ENCODE results near the gene LTF. TPM values are rescaled to one million over a fixed set of nuclear protein-coding genes. Genes with fewer than 3 reads are reported as not detected.
A peak's percentile ranks its signal among the peaks of the same experiment; 100 is the strongest.

Gene LTF
- polyA plus RNA-seq, 5 donors: 3.1 to 7.1 (median 4.9) TPM

DNA sequence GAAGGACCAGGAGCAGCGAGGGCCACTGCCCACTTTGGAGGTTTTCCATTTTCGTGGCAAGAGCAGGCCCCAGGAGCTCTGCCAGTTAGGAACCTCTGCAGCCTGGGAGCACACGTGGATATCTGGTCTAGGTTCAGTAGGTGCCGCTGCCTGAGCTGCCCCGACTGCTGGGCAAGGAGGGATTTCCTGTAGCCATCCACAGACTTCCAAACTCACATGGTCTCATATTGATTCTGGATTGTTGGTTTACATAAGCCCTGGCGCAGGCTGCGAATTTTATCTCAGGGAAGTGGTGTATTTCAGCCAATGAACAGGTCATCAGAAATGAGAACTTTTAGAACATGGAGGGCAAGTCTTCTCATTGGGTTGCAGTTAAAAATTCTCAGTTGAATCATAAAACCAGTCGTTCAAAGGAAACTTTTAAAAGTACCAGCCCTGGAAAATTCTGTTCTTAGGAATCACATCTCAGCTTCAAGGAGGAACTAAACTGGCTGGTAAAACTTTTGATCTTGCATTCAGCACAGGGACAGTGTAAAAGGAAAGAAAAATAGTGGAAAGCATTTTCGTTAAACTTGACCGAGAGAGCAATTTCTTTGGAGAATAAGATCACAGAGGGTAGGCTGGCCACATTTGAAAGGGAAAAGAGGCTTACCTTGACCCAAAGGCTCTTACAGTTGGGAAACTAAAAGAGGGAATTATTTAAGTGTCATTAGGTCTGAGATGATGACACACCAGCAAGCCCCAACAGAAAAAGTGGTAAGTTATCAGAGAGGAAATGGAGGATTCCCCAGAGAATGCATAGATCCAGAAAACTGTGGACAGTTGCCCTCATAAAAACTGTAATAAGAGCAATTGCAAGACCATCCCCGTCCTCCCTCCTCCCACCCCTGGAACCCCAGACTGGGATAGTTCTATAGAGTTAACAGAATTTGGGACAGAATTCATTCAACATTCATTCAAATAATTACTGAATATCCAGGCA, 26.7 kb upstream of the LTF start:
- DNase-seq: no peak

DNA sequence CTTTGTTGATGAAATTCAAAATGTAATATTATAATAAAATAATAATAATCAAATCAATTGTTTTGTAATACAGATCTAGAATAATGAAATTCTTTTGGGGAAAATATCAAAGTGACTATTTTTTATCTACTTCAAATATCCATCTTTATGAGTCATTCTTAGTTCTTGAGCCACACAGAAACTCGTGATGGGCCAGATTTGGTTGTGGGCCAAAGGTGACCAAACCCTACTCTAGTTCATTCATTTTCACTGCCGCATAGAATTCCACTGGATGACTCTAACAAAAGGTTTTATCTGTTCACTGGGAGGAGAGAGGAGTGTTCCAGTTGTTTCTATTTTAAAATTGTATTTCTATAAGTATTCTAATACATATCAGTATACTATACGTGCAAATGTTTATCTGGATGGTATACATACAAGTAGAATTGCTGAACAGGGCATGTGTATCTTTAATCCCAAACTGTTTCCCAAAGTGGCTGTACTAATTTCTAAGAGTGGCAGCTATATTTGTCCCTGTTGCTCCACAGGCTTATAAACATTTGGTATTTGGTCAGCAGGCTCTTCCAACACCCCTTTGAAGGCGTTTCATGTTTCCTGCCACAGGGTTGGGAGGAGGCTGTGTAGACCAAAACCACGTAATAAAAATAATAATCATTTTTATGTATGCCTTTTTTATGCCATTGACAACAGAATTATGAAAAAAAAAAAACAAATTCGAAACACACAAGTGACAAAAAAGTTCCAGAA, 25.8 kb upstream of the LTF start:
- DNase-seq: no peak

DNA sequence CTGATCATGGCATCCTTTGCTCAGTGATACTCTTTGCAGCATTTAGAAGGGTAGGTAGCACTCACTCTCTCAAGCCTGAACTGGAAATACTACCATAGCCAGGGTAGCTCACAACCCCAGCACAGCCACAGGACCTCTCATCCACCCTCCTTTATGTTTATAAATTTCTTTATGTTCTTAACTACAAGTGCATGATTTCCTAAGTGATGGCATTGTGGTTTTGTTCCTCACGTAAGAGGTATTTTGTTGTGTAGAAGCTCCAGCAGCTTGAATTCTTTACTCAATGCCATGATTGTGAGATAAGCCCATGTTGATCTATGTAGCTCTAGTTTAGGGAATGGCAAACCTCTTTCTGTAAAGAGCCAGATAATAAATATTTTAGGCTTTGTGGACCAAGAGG, 25.2 kb upstream of the LTF start:
- DNase-seq: no peak

DNA sequence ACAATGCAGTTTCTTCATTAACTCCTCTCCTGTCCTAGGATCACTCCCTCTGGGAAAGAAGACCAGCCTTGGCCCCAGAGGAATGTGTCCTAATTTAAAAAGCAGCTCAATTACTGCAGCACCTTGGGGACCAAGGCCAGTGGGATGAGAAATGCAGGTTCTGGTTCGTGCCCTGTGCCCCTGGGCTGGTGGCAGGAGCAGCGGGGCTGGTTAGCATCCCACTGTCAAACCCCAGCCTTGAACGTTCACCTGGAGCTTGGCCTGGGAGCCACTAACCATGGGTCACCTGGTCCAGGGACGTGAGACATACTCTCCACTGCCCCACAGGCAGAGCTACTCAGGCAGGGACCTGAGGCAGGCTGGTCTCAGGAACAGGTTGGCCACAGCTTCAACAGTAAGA, 24.7 kb upstream of the LTF start:
- DNase-seq: no peak

DNA sequence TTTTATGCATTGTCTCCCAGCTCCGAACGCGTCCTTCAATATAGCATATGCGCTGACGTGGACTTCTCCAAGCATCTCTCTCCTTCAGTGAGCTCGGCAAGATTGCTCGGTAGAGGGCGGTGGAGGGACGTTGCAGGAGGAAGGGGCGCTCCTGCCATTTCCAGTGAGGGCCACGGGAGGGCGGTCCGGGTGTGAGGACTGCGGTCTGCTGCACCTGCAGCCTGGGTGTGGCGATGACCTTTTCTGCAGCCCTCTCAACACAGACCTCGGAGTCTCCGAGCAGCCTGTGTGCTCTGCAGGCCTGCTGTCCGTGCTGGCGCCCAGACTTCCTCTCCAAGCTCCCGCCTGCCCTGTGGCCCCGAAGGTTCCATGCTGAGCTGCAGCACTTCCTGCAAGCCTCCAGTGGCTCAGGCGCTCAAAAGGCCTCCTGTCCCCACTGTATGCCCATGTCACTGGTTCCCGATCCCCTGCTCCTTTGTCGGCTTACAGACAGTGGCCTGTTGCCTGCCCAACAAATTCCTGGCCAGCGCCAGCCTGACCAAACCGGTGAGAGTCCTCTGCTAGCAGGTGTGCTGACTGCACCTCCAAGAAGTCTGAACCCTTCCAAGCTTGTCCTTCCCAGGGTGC, 24.1 kb upstream of the LTF start:
- DNase-seq: peak; percentile 76 to 83

DNA sequence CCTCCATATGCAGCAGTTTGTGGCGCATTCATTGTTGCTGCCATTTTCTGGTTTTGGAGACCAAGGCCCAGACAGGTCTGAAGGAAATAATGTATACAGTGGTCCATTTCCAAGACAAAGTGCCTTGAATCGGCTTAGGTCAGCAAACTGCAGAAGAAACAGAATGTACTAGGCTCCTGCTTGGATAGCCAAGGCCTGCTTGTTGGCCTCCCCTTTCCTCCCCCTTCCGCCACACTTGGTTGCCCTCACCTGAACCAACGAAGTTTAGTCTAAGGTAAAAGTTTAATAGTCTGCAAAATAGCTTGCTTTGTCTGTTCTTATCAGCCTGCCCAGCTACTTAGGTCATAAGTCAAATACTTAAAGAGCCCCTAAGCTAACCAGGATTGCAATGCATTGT, 21.1 kb upstream of the LTF start:
- no peak for DNase-seq

DNA sequence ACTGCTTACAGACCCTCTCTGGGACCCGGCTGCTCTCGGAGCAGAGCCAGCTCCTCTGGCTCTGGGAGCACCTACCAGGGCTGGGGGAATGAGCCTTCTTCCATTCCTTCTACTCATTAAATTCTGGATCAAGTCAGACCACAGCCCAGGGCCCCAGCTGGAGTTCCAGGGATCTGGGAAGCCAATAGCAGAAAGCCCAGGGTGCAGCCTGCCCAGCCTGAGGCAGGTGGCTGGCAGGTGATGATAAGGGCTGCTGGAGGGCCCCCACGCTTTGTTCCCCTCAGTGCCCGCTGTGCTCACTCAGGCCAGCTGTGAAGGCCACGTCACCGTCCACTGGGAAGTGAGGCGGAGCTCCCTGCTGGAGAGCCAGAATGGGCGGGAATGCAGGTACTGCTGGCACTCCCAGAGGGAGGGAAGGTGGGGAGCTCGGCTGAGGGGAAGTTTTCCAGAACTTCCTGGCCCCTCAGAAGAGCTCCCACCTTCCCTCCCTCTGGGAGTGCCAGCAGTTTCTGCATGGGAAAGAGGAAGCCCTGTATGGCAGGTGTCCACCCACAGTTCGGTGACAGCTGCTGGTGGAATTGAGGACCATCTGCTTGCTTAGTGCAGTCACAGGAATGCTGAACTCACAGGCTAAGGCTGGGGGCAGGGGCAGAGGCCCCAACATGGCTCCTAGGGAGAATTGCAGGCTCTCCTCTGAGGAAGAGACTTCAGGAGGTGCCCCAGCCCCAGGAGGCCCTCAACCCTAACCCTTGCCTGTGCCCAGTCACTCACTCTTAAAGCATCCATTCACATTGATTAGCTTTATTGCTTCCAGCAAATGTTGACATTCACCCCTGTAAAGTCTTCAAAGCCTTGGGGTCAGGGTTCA, 20.4 kb upstream of the LTF start:
- peak; percentile 30 to 42 for DNase-seq

DNA sequence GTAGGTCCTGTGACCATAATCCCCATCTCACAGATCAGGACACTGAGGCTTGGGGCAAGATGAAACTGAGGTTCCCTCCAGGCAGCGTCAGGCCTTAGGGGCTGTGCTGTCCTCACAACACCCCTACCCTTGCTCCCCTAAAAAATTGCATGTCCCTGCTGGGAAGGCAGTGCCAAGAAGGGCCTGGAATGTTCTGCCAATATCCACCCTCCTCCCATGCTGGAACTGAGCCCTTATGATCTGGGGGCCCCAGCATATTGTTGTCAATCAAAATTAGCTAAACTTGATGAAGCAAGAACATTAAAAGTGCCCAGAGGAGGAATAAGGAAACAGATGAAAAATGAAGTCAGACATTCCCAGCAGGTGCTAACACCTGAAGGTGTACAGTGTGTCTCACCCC, 19.7 kb upstream of the LTF start:
- no peak for DNase-seq

DNA sequence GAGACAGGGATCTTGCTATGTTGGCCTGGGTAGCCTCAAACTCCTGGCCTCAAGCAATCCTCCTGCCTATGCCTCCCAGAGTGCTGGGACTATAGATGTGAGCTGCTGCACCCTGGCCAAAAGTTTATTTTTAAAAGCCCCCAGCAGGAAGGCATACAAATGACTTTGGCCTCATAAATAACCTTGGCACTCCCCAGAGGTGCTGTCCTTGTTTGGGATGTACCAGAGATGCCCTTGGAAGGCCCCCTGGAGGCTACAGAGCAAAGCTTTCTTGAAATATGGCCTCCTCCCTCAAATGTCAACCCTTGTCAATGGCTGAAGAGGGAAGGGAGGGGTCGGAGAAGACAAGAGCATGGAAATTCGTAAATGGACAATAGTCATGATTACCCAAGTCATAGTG, 19.1 kb upstream of the LTF start:
- DNase-seq: no peak

DNA sequence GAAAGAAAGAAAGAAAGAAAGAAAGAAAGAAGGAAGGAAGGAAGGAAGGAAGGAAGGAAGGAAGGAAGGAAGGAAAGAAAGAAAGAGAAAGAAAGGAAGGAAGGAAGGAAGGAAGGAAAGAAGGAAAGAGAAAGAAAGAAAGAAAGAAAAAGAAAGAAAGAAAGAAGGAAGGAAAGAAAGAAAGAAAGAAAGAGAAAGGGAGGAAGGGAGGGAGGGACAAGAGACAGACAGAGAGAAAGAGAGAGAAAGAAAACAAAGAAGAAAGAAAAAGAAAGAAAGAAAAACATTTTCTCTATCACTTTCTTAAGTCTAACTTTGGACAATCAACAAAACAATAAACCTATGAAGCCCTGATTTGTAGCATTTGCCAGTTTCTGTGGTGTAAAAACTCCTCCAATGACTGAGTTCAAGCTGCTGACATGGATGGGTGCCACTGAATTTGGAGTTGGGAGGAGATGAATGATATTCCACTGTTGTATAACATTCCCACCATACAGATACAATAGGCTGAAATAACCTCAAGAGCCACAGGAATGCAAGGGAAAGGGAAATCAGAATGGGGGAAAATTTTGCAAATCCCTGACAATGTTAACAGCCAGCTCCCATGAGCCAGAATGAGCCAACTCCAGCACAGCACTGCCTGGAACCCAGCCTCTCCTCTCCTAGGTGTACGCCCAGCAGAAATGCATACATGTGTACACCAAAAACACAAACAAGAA, 18.1 kb upstream of the LTF start:
- DNase-seq: no peak

DNA sequence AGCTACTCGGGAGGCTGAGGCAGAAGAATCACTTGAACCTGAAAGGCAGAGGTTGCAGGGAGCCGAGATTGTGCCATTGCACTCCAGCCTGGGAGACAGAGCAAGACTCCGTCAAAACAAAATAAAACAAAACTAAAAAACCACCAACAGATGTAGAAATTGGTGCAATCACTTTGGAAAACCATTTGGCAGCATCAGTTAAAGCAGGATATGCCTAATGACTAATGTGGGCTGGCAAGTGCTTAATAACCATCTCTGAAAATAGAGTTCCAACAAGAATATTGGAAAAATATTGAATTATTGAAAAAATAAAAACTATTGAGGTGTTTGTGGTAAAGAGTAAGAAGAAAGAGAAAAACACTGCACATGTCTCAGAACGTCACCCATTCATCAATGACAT, 16.9 kb upstream of the LTF start:
- DNase-seq: no peak

DNA sequence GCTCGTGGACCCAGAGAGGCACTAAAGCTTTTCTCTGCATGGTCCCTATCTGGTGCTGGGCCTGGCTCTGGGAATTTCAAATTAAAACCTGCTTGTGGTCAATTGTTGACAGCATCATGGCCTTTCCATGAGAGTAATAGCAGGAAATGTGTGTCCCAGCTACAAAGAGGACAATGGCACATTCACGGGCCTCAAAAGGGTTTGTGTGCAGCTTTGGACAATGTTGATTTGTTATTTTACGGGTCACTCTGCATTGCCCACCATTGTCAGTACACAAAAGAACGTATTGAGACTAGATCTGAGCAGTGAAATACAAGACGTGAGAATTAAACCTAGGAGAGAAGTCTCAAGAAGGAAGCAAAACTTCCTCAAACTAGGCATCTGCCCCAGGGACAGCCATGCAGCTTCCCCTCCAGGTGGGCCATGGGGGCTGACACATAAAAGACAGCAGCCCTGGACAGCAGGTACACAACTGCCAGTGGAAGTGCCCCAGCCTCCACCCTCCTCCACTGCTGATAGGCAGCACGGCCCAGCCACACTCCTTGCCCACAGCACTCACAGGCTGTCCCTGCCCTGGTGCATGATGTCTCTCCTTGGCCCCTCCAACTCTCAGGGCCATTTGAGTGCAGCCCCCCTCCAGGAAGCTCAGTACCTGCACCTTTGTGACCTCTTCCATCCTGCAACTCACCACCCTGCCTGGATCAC, 15.9 kb upstream of the LTF start:
- DNase-seq: no peak

DNA sequence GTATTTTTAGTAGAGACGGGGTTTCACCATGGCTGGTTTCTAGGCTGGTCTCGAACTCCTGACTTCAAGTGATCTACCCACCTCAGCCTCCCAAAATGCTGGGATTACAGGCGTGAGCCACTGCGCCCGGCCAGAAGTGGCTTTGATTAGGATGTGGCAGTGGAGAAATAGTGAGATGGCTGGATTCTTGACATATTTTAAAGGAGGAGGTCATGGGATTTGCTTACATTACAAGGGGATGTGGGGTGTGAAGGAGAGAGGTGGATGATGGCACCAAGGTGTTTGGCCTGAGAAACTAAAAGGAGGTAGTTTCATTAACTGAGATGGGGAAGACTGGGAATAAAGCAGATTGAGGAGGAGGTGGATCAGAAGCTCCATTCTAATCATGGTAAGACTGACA, 15.0 kb upstream of the LTF start:
- no peak for DNase-seq

DNA sequence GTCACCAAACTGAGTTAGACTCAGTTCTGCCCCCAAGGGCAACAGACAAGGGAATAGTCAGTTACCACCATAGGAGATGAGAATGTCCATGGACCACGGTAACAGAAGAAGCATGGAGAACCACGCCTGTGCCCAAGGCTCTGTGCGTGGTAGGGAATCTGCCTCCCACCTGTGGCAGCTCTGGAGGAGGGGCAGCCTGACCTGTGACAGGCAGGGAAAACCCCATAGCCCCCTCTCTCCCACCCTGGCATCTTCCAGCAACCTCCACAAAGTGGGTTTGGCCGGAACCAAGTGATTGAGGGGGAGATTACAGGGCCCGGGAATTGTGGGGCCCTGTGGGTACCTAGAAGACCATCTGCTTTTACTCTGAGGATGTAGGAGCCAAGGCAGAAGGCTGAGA, 14.3 kb upstream of the LTF start:
- DNase-seq: no peak

DNA sequence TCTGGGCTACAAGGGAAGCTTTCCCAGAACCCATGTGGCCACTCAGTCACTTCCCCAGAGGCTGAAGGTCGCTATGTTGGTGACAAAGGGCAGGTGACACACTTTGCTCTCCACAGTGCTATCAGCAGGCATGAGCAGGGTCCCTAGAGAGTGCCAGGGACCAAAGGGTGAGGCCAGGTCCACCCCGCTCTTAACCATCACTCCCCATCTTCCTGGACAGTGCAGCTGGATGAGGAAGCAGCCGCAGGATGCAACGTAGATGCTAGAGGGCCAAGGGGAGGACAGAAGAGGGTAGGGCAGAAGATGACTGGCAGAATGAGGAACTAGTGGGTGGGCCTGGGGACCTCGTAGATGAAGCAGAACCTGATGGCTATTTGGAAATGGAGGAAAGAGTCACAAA, 13.6 kb upstream of the LTF start:
- no peak for DNase-seq

DNA sequence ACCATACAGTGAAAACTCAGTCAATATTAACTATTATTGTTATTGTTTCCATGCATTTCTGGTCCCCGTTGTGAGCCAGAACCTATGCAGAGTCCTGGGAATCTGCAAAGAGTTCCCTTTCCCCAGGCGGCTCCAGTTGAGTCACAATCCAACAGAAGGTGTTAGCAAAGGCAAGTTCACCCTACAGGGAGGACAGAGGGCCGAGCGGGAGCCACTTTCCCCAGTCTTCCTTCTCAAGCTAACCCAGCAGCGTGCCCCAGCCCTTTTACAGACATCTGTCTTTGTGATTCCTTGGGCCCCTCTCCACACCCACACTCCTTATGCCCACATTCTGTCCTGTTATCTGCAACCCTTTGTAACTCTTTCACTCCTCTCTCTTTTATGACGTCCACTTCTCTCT, 13.1 kb upstream of the LTF start:
- DNase-seq: no peak

DNA sequence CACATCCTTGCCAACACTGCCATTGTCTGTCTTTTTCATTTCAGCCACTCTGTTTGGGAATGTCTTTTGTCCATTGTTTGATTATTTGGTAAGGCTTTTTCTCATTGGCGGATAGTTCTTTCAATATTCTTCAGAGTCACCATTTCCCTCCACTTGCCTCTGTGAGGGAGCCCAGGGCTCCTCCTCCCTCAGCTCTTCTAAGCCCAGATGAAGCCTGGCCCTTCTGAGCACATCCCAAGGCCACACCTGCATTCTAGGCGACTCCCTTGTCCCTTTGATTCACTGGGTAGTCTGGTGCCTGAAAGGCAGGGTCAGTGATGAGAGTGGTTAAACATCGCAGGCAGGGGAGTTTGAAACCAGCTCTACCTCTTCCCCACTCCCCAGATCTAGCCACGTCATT, 12.4 kb upstream of the LTF start:
- DNase-seq: no peak

DNA sequence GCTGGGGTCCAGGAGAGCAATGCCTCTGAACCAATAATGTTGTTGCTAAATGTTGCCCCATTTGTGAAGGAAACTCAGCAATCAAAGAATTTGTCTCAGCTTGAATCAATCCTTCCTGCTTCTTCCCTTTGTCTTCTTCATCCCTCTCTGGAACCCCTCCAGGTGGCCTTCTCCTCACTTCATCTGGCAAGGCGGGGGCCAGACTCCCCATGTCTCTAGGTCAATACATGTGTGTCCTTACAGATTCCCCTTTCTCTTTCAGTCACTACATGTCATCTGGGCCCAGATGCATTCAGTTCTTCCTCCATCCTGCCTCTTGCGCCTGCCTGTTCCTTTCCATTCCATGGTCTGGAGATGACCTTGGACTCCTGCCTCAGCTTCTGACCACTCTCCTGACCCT, 8.0 kb upstream of the LTF start:
- no peak for DNase-seq

DNA sequence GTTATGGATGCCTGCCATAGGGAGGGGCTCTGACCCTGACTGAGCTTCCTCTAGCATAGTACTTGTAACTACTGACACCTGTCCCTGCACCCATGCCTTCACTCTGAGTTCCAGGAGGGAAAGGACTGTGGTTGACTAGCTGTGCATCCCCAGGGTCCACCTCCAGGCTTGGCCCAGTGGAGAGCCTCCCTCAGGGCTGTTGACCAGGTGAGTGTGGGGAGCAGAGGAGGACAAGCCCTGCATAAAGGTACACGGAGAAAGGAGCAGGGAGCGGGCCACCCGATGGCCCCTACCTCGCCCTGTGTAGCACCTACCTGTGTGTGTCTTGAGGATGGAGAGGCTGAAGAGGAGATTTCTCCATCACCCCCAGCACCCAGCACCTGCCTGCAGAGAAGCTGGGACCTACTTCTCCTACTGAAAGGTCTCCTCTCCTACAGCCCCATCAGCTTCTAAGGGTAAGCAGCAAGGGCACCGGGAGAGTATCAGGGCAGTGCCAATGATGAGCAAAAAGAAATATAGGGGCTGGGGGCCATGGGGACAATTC, 6.7 kb upstream of the LTF start:
- DNase-seq: no peak

DNA sequence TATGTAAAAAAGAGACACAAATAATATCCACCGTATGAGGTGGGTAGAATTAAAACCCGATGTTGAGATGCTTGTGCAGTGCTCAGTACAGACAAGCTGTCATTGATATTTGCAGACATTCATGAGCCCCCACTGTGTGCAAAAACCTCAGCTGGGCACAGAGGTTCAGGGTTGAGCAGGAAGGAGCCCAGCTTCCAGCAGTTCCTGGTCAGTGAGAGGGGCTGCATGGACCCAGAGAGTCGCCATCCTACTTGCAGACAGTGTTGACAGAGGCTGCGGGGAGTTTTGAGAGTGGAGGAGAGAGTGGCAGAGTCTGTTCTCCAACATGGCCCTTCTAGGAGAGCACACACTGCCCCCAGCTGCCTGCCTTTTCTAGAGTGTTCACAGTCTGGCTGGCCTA, 6.1 kb upstream of the LTF start:
- no peak for DNase-seq
